DOHH2 (cell line): ENCODE measurements around the gene HSDL1.

ENCODE experiments used
- CTCF ChIP-seq: fragments of 200-600 bp; sonication (generic); IDR thresholded peaks from one replicate; pipeline ENCODE4 v1.5.1; 2014; ENCODE audit warnings: antibody characterized with exemption, mild to moderate bottlenecking, low read depth, low read length; ENCODE audit not compliant: poor library complexity, severe bottlenecking
- EZH2phosphoT487 ChIP-seq: fragments of 200-600 bp; sonication (generic); IDR thresholded peaks from 2 replicates; pipeline ENCODE4 v1.6.1; 2017; ENCODE audit warnings: borderline replicate concordance, mild to moderate bottlenecking, antibody characterized with exemption, low read length, moderate library complexity, mixed read lengths

- peak; percentile 28 for TF ChIP-seq CTCF
- no peak for TF ChIP-seq EZH2phosphoT487
Measured at GRCh38 chr16:84088695-84089395, 56.1 kb downstream of the HSDL1 start.
